Lung (tissue), 12 donors: ENCODE measurements around the gene MEF2C. TPM values are rescaled to one million over a fixed set of nuclear protein-coding genes. Genes with fewer than 3 reads are reported as not detected.

Experiments
- ATAC-seq: fragments of 200-7000 bp; cut with Tn5 transposase; one replicate; pipeline ENCODE4 v1.9.1; 2020; ENCODE audit warnings: moderate number of reproducible peaks; ENCODE audit not compliant: insufficient read depth, low FRiP score
- DNase-seq, 3 donors: peaks; one replicate each; pipeline ENCODE4 v3.0.0-alpha.2; 2013 to 2017
- H3K27ac ChIP-seq, 2 donors: one replicate each; pipeline ENCODE4 v1.5.1; 2013; ENCODE audit warnings: mild to moderate bottlenecking in 2 of 2, moderate library complexity in 2 of 2, control low read depth in 1 of 2, inconsistent platforms in 1 of 2, low read depth in 1 of 2, low read length in 1 of 2
- H3K27me3 ChIP-seq, 3 donors: one replicate each; pipeline ENCODE4 v1.5.1; 2013; ENCODE audit warnings: low read length in 2 of 3; ENCODE audit not compliant: control insufficient read depth in 3 of 3, insufficient read depth in 3 of 3
- H3K36me3 ChIP-seq, 4 donors: one replicate each; pipeline ENCODE4 v1.5.1; 2013; ENCODE audit warnings: low read length in 4 of 4, mild to moderate bottlenecking in 1 of 4, moderate library complexity in 1 of 4; ENCODE audit not compliant: control insufficient read depth in 4 of 4, insufficient read depth in 4 of 4
- H3K4me1 ChIP-seq, 5 donors: one replicate each; pipeline ENCODE4 v1.5.1; 2013; ENCODE audit warnings: low read length in 5 of 5, mild to moderate bottlenecking in 2 of 5, moderate library complexity in 1 of 5; ENCODE audit not compliant: control insufficient read depth in 5 of 5, insufficient read depth in 5 of 5
- H3K4me3 ChIP-seq: one replicate; pipeline ENCODE4 v1.5.1; 2013; ENCODE audit warnings: mild to moderate bottlenecking, control low read depth, moderate library complexity
- H3K9ac ChIP-seq, 2 donors: one replicate each; pipeline ENCODE4 v1.5.1; 2013; ENCODE audit warnings: low read length in 2 of 2, control low read depth in 1 of 2; ENCODE audit not compliant: insufficient read depth in 1 of 2
- H3K9me3 ChIP-seq, 4 donors: one replicate each; pipeline ENCODE4 v1.5.1; 2013; ENCODE audit warnings: low read length in 3 of 4, mild to moderate bottlenecking in 1 of 4, moderate library complexity in 1 of 4; ENCODE audit not compliant: control insufficient read depth in 4 of 4, insufficient read depth in 3 of 4
- WGBS, 2 donors: extraction: QIAGEN DNeasy Blood & Tissue Kit; methylation state at CpG; one replicate each; pipeline ENCODE4 v1.1.7; 2013; 5-methylcytosine and 5-hydroxymethylcytosine counted together
- polyA plus RNA-seq, 2 donors: library from polyadenylated mRNA; stranded (reverse); fragments of 200-250 nt; gene quantifications; one replicate each; pipeline ENCODE4 v1.2.1, GENCODE V29; 2013
- total RNA-seq, 2 donors: library from RNA; depleted of rRNA in 1 of 2; stranded (reverse); fragments of >200 nt in 1 of 2; gene quantifications; one replicate each; pipeline ENCODE4 v1.2.1, GENCODE V29; 2014 to 2021
- TF ChIP-seq, protein P1 (sequence below): IDR thresholded peaks from 2 replicates; pipeline ENCODE4 v1.5.1; 2012; ENCODE audit warnings: mild to moderate bottlenecking; ENCODE audit errors: control extremely low read depth, extremely low read depth
- donor health status: control.
- donor health status: control.
- donor health status: Bipolar disorder and iron deficiency.
- donor health status: healthy.
- donor health status: DM: yes; HTN: yes; CAD: no.

The MEF2C gene
- total and polyA plus RNA-seq, 4 donors = 9.1 to 138 (median 28.8) TPM

DNA sequence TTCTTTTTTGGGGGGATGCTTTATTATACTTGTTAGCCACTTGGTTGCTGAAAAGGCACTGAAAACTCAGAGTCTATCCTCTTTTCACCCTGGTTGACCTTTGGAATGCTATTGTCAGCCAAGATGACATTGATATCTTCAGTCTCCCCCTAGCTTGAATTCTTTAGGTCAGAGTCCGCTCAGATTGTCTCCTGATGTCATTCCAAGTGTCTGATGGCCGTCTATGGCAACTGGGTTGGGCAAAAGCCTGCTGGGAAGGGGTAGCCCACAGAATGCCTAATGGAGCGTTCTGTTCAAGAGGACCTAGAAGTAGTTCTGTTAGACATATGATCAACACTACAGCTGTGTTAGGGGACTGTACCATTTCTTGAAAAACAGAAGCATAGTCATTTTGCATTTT is 9.7 kb upstream of the MEF2C start:
- H3K9ac ChIP-seq = no peak overlapping the region
- no peaks in the 10 kb centered on the region for H3K36me3 ChIP-seq
- H3K27me3 ChIP-seq = no peaks in the 10 kb centered on the region
- DNase-seq = no peak
- TF ChIP-seq, protein P1, sequence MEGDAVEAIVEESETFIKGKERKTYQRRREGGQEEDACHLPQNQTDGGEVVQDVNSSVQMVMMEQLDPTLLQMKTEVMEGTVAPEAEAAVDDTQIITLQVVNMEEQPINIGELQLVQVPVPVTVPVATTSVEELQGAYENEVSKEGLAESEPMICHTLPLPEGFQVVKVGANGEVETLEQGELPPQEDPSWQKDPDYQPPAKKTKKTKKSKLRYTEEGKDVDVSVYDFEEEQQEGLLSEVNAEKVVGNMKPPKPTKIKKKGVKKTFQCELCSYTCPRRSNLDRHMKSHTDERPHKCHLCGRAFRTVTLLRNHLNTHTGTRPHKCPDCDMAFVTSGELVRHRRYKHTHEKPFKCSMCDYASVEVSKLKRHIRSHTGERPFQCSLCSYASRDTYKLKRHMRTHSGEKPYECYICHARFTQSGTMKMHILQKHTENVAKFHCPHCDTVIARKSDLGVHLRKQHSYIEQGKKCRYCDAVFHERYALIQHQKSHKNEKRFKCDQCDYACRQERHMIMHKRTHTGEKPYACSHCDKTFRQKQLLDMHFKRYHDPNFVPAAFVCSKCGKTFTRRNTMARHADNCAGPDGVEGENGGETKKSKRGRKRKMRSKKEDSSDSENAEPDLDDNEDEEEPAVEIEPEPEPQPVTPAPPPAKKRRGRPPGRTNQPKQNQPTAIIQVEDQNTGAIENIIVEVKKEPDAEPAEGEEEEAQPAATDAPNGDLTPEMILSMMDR = no peak
- peaks cover 0 to 3% (median 0%) of the 10 kb centered on the region in 5 donors for H3K4me1 ChIP-seq
- no peak overlapping the region for H3K27ac ChIP-seq
- ATAC-seq = no peak
- H3K4me3 ChIP-seq = no peak overlapping the region
- H3K9me3 ChIP-seq = no peaks in the 10 kb centered on the region
- 93 to 94% methylated on average over 3 of the region's 3 CpGs for WGBS, 2 donors

DNA sequence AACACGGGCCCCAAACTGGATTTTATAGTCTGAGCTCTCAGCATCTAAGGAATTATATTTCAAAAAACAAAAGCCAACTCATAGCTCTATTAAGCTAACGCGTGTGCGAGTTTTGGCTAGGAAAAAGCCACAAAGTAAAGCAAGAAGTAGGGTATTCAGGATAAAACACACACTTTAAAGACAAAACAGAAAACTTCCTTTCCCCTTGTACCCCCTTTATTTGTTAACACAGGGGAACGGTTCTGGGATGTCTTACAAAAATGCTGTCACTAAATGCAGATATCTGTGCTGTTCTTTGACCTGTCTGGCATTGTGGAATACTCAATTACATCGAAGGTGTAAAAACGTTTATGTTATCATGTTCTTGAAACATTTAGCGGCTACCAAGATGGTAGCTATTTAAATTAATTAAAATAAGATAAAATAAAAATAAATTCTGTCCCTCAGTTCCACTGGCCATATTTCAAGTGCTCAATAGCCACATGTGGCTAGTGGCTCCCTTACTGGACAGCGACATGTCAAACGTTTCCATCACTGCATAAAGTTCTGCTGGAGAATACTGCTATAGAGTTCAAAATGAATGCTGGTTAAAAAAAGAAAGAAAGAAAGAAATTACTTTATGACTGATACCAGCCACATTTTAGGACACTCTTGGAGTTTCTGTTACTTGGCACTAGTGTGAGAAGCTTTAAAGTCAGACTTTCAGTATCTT is 7.2 kb upstream of the MEF2C start:
- H3K4me1 ChIP-seq = peaks cover 0 to 5% (median 0%) of the 10 kb centered on the region in 5 donors
- 18 to 19% methylated on average over 10 of the region's 10 CpGs for WGBS, 2 donors
- no peaks in the 10 kb centered on the region for H3K36me3 ChIP-seq
- ATAC-seq (no peak), DNase-seq (no peak)
- H3K27me3 ChIP-seq = no peaks in the 10 kb centered on the region
- TF ChIP-seq, protein P1 = no peak
- H3K4me3 ChIP-seq = peak overlapping the region; percentile 43
- H3K9ac ChIP-seq = peak overlapping the region; percentile 79 to 85
- H3K27ac ChIP-seq = peak overlapping the region; percentile 61 to 77
- no peaks in the 10 kb centered on the region for H3K9me3 ChIP-seq

DNA sequence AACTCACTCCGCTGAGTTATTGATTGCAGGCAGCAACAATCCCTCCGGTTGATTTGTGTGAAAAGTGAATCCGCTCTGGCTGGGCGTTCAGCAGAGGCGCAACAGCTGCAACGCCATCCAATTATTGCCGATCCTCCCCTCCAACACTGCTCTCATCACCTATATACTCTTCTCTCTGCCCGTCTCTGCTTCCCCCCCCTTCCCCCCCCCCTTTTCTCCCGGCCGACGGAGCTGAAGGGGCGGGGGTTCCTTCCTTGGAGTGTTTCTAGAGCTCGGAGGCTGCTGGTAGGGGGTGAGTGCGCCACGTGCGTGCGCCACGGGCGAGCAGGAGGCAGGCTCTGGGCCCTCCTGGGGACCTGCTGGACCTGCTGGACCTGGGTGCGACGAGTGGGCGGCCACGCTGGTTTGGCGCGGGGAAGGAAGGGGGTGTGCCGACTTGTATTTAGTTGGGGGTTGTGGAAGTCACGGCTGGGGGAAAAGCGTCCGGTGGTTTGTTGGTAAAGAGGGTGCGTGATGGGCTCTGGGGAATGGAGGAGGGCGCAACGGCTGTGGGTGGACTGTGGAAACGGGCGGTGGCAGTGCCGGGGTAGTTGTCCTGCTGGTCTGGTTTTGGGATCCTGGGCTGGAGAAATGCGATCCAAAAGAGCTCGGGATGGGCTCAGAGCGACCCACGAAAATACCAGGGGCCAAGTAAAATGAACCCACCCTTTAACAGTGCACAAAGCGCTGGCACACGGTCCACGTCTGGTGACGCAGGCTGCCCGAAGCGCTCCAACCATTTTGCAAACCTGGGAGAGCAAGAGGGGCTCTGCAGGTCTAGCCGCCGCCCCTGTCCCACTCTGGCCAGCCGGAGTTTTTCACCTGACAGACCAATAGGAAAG is 6.4 kb upstream of the MEF2C start:
- Histone ChIP-seq H3K27me3 (no peaks in the 10 kb centered on the region), H3K9ac (peak overlapping the region; percentile 79 to 85), H3K36me3 (no peaks in the 10 kb centered on the region), H3K4me3 (peak overlapping the region; percentile 43), H3K27ac (peak overlapping the region; percentile 61 to 77), H3K4me1 (peaks cover 0 to 7% (median 0%) of the 10 kb centered on the region in 5 donors), H3K9me3 (no peaks in the 10 kb centered on the region)
- DNase-seq (peak; percentile 71 to 83 (median 80)), ATAC-seq (peak; percentile 73)
- WGBS, 2 donors = 1% methylated on average over 43 to 48 of the region's 48 CpGs
- TF ChIP-seq, protein P1 = no peak
